GM23248 (cell line): ENCODE data around the gene KNSTRN.

ENCODE experiments used
- EZH2 ChIP-seq: fragments of 200-600 bp; sonication (generic); IDR thresholded peaks from 2 replicates; pipeline ENCODE4 v1.6.1; 2018; ENCODE audit warnings: antibody characterized with exemption, mild to moderate bottlenecking; ENCODE audit not compliant: insufficient read depth, poor library complexity, severe bottlenecking
- EZH2phosphoT487 ChIP-seq: fragments of 200-600 bp; sonication (generic); IDR thresholded peaks from 2 replicates; pipeline ENCODE4 v1.6.1; 2018; ENCODE audit warnings: antibody characterized with exemption, moderate library complexity, mild to moderate bottlenecking, low read depth; ENCODE audit not compliant: insufficient read depth

DNA sequence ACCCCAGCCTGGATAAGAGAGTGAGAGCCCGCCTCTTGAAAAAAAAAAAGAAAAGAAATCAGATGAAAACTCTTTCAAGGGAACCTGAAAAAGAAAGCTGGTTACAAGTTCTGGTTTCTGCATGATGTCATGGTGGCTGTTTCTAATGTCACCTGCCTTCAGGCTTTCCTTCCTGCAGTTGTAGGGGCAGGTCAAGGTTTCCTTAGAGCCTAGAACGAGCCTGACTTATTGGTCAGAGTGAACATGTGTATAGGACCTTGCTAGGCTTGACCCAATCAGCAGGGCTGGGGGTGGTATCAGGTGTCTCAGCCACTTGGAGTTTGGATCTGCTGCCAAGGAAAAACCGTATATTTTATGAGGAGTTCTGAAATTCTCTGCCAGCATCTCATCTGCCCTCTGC, 26.8 kb downstream of the KNSTRN start:
- TF ChIP-seq EZH2phosphoT487 (no peak), EZH2 (no peak)
